Endodermal cell (in vitro differentiated cells): ENCODE results near the gene ADISSP. TPM values are rescaled to one million over a fixed set of nuclear protein-coding genes. Genes with fewer than 3 reads are reported as not detected.
A peak's percentile ranks its signal among the peaks of the same experiment; 100 is the strongest.

ENCODE experiments used
- DNase-seq: peaks from one replicate; pipeline ENCODE4 v3.0.0-alpha.2; 2017
- H3K27ac ChIP-seq: 2 replicates; pipeline ENCODE4 v1.5.1; 2013; ENCODE audit warnings: mild to moderate bottlenecking, low read depth, low read length, moderate library complexity
- H3K27me3 ChIP-seq: 2 replicates; pipeline ENCODE4 v1.6.1; 2013; ENCODE audit warnings: mild to moderate bottlenecking, low read length, moderate library complexity; ENCODE audit not compliant: insufficient read depth, control insufficient read depth, poor library complexity, severe bottlenecking
- H3K36me3 ChIP-seq: 2 replicates; pipeline ENCODE4 v1.7.0; 2013; ENCODE audit warnings: mild to moderate bottlenecking, low read length, moderate library complexity; ENCODE audit not compliant: control insufficient read depth, insufficient read depth
- H3K4me1 ChIP-seq: one replicate; pipeline ENCODE4 v1.7.0; 2013; ENCODE audit warnings: low read length; ENCODE audit not compliant: control insufficient read depth, insufficient read depth
- H3K4me3 ChIP-seq: 2 replicates; pipeline ENCODE4 v1.5.1; 2013; ENCODE audit warnings: mild to moderate bottlenecking, low read length, moderate library complexity
- H3K9ac ChIP-seq: 2 replicates; pipeline ENCODE4 v1.6.1; 2013; ENCODE audit warnings: mild to moderate bottlenecking, low read length, moderate library complexity; ENCODE audit not compliant: poor library complexity, severe bottlenecking; ENCODE audit errors: extremely low read depth
- H3K9me3 ChIP-seq: 2 replicates; pipeline ENCODE4 v1.6.1; 2013; ENCODE audit warnings: mild to moderate bottlenecking, low read length, moderate library complexity; ENCODE audit not compliant: control insufficient read depth
- H3K27ac Mint-ChIP-seq: 2 replicates; pipeline ENCODE4 v1.8.0; 2020; ENCODE audit warnings: mixed read lengths
- H3K27me3 Mint-ChIP-seq: 2 replicates; pipeline ENCODE4 v1.8.0; 2021; ENCODE audit warnings: mild to moderate bottlenecking, mixed read lengths; ENCODE audit not compliant: insufficient read depth
- H3K36me3 Mint-ChIP-seq: 2 replicates; pipeline ENCODE4 v1.8.0; 2020; ENCODE audit warnings: low read depth, mixed read lengths
- H3K4me1 Mint-ChIP-seq: 2 replicates; pipeline ENCODE4 v1.8.0; 2020; ENCODE audit warnings: mixed read lengths
- H3K4me3 Mint-ChIP-seq: 2 replicates; pipeline ENCODE4 v1.8.0; 2020; ENCODE audit warnings: mild to moderate bottlenecking, moderate library complexity, mixed read lengths
- H3K9me3 Mint-ChIP-seq: 2 replicates; pipeline ENCODE4 v1.8.0; 2020; ENCODE audit warnings: mild to moderate bottlenecking, mixed read lengths
- WGBS, 2 experiments: methylation state at CpG; one replicate each; pipeline versions ENCODE4 v1.1.5 to v1.1.7; 2013; ENCODE audit warnings: missing lambda C conversion rate in 2 of 2, mixed read lengths in 1 of 2; ENCODE audit not compliant: insufficient coverage in 1 of 2, insufficient read length in 1 of 2; 5-methylcytosine and 5-hydroxymethylcytosine counted together
- total RNA-seq, 2 donors: library from RNA; stranded (reverse); fragmentation: NEBNext Ultra II Directional in 1 of 2; extraction: Animal tissue kit (Norgen Biotek cat#: 25700) in 1 of 2; gene quantifications; 2 replicates in 1 of 2; 3 replicates in 1 of 2; pipeline ENCODE4 v1.2.1, GENCODE V29; 2021
- TF ChIP-seq, protein P1 (sequence below): fragments of 200-600 bp; sonication (generic); conservative IDR thresholded peaks from 2 replicates; pipeline ENCODE4 v1.5.0; 2021; ENCODE audit warnings: antibody characterized with exemption, mild to moderate bottlenecking

Gene ADISSP
- total RNA-seq, 2 donors from 2014 or later, result 38.8 to 43.3 TPM

DNA sequence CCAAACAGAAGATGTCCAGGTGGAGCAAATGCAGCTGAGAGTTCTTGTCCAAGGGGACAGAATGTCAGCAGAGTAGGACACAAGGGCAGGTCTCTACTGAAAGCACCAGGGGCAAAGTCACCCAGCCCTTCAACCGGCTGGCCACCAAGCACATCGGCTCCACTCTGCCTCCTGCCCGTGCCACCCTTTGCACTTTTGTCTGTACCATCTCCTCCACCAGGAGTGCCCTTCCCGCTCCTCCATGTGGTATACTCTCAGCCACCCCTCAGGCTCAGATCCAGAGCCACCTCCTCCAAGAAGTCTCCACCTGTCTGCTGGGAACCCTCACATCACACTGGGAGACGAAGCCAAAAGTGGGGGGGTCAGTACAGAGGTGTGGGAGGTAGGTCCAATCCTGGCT is 39.2 kb downstream of the ADISSP start:
- TF ChIP-seq, protein P1, sequence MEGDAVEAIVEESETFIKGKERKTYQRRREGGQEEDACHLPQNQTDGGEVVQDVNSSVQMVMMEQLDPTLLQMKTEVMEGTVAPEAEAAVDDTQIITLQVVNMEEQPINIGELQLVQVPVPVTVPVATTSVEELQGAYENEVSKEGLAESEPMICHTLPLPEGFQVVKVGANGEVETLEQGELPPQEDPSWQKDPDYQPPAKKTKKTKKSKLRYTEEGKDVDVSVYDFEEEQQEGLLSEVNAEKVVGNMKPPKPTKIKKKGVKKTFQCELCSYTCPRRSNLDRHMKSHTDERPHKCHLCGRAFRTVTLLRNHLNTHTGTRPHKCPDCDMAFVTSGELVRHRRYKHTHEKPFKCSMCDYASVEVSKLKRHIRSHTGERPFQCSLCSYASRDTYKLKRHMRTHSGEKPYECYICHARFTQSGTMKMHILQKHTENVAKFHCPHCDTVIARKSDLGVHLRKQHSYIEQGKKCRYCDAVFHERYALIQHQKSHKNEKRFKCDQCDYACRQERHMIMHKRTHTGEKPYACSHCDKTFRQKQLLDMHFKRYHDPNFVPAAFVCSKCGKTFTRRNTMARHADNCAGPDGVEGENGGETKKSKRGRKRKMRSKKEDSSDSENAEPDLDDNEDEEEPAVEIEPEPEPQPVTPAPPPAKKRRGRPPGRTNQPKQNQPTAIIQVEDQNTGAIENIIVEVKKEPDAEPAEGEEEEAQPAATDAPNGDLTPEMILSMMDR, result no peak
- 91 to 95% methylated on average over 4 to 5 of the region's 5 CpGs for WGBS, 2 experiments
- Mint-ChIP-seq H3K27ac (no peak overlapping the region), H3K9me3 (no peaks in the 10 kb centered on the region), H3K36me3 (no peaks in the 10 kb centered on the region), H3K27me3 (peaks cover 60% of the 10 kb centered on the region), H3K4me3 (no peak overlapping the region), H3K4me1 (no peaks in the 10 kb centered on the region)
- Histone ChIP-seq H3K4me1 (no peaks in the 10 kb centered on the region), H3K27me3 (peaks cover 58% of the 10 kb centered on the region), H3K4me3 (no peak overlapping the region), H3K36me3 (no peaks in the 10 kb centered on the region), H3K27ac (no peak overlapping the region), H3K9ac (no peak overlapping the region), H3K9me3 (no peaks in the 10 kb centered on the region)
- peak; percentile 32 for DNase-seq

DNA sequence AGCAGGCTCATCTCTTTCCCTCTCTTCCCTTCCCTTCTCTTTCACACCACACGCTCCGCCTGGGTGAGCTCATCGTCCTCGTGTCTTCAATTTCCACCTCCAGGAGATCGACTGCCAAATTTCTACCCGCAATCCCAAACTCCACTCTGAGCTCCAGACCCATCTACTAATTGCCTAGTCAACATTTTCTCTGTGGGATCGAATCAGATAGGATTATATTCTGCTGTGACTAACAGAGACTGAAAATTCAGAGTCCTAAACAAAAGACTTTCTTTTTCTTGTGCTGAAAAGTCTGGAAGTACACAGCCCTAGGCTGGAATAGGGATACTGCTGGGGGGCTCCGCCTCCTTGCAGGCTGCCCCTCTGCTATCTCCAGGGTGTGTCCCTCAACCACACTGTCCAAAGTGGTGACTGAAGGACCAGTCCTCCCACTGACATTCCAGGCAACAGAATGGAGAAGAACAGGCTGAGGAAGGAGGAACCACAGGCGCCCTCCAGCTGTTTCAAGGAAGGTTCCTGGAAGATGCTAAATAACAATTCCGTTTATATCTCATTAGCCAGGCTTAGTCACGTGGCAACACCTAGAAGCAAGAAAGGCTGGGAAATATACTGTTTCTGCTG is 40.0 kb downstream of the ADISSP start:
- WGBS, 2 experiments, result 71 to 72% methylated on average over 9 to 11 of the region's 11 CpGs
- Histone ChIP-seq H3K9ac (no peak overlapping the region), H3K4me3 (no peak overlapping the region), H3K4me1 (no peaks in the 10 kb centered on the region), H3K9me3 (no peaks in the 10 kb centered on the region), H3K27ac (no peak overlapping the region), H3K27me3 (peaks cover 51% of the 10 kb centered on the region), H3K36me3 (no peaks in the 10 kb centered on the region)
- peak; percentile 41 for DNase-seq
- no peaks in the 10 kb centered on the region for H3K9me3 Mint-ChIP-seq
- TF ChIP-seq, protein P1, result no peak
- H3K4me3 Mint-ChIP-seq, result no peak overlapping the region
- no peaks in the 10 kb centered on the region for H3K36me3 Mint-ChIP-seq
- H3K27me3 Mint-ChIP-seq, result peaks cover 57% of the 10 kb centered on the region
- H3K27ac Mint-ChIP-seq, result no peak overlapping the region
- H3K4me1 Mint-ChIP-seq, result no peaks in the 10 kb centered on the region

DNA sequence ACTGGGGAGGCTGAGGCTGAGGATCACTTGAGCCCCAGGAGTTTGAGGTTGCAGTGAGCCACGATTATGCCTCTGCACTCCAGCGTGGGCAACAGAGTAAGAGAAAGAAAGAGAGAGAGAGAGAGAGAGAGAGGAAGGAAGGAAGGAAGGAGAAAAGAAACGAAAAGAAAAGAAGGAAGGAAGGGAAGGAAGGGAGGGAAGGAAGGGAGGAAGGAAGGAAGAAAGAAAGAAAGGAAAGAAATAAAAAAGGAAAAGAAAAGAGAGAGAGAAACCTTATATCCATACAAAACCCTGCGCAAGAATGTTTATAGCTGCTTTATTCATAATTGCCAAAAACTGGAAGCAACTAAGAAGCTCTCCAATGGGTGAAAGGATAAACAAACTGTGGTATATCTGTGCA is 43.2 kb downstream of the ADISSP start:
- peaks cover 52% of the 10 kb centered on the region for H3K27me3 Mint-ChIP-seq
- Histone ChIP-seq H3K27me3 (peaks cover 46% of the 10 kb centered on the region), H3K4me1 (no peaks in the 10 kb centered on the region), H3K4me3 (no peak overlapping the region), H3K27ac (no peak overlapping the region), H3K36me3 (no peaks in the 10 kb centered on the region), H3K9ac (no peak overlapping the region), H3K9me3 (no peaks in the 10 kb centered on the region)
- no peak overlapping the region for H3K27ac Mint-ChIP-seq
- no peak overlapping the region for H3K4me3 Mint-ChIP-seq
- WGBS, 2 experiments, result 81 to 90% methylated on average over 2 to 4 of the region's 4 CpGs
- H3K4me1 Mint-ChIP-seq, result no peaks in the 10 kb centered on the region
- TF ChIP-seq, protein P1, result no peak
- H3K36me3 Mint-ChIP-seq, result no peaks in the 10 kb centered on the region
- H3K9me3 Mint-ChIP-seq, result no peaks in the 10 kb centered on the region
- no peak for DNase-seq
